GM21825 (cell line): Measurements from ENCODE around the gene SDC1.

Source experiments
- ATAC-seq: cut with Tn5 transposase; IDR thresholded peaks from one replicate; pipeline ENCODE4 v1.9.1; 2021; ENCODE audit warnings: mild to moderate bottlenecking, moderate library complexity; ENCODE audit not compliant: unreplicated experiment

Gene SDC1

GRCh38 chr2:20215183-20216040, 9.5 kb downstream of the SDC1 start:
- no peak for ATAC-seq

GRCh38 chr2:20214566-20215182, 10.3 kb downstream of the SDC1 start:
- ATAC-seq, result no peak

- no peak for ATAC-seq
Measured at GRCh38 chr2:20213651-20214565, 11.0 kb downstream of the SDC1 start.

- no peak for ATAC-seq
Measured at GRCh38 chr2:20212871-20213503, 11.9 kb downstream of the SDC1 start.

GRCh38 chr2:20212459-20212870, 12.5 kb downstream of the SDC1 start:
- ATAC-seq, result no peak

GRCh38 chr2:20211860-20212458, 13.0 kb downstream of the SDC1 start:
- ATAC-seq, result no peak

GRCh38 chr2:20211420-20211819, 13.5 kb downstream of the SDC1 start:
- no peak for ATAC-seq

- ATAC-seq, result no peak
Measured at GRCh38 chr2:20210462-20210861, 14.5 kb downstream of the SDC1 start.

- ATAC-seq, result no peak
Measured at GRCh38 chr2:20209373-20210109, 15.4 kb downstream of the SDC1 start.

- ATAC-seq, result no peak
Measured at GRCh38 chr2:20208476-20208859, 16.5 kb downstream of the SDC1 start.

GRCh38 chr2:20207051-20207450, 17.9 kb downstream of the SDC1 start:
- ATAC-seq, result peak; percentile 67

- ATAC-seq, result no peak
Measured at GRCh38 chr2:20205915-20206524, 18.9 kb downstream of the SDC1 start.

GRCh38 chr2:20205069-20205468, 19.9 kb downstream of the SDC1 start:
- no peak for ATAC-seq

GRCh38 chr2:20203521-20204225, 21.3 kb downstream of the SDC1 start:
- ATAC-seq, result no peak

GRCh38 chr2:20203072-20203471, 21.9 kb downstream of the SDC1 start:
- ATAC-seq, result no peak

- ATAC-seq, result no peak
Measured at GRCh38 chr2:20201671-20202070, 23.3 kb downstream of the SDC1 start.

GRCh38 chr2:20200697-20201555, 24.0 kb downstream of the SDC1 start:
- ATAC-seq, result no peak
